HS-27A (cell line): Measurements from ENCODE around the gene DCC.

Source experiments
- DNase-seq: peaks from one replicate; pipeline ENCODE4 v3.0.0-alpha.2; 2012; ENCODE audit warnings: low read depth, missing footprints

DCC gene

GRCh38 chr18:53070788-53071187, 730.8 kb downstream of the DCC start:
- no peak for DNase-seq

- no peak for DNase-seq
Measured at GRCh38 chr18:53080687-53081086, 740.7 kb downstream of the DCC start.

- DNase-seq: no peak
Measured at GRCh38 chr18:53093636-53094035, 753.6 kb downstream of the DCC start.

GRCh38 chr18:53101536-53102105, 761.6 kb downstream of the DCC start:
- no peak for DNase-seq

- no peak for DNase-seq
Measured at GRCh38 chr18:53114441-53114840, 774.4 kb downstream of the DCC start.

- DNase-seq: no peak
Measured at GRCh38 chr18:53115876-53116585, 776.0 kb downstream of the DCC start.

GRCh38 chr18:53117851-53118250, 777.9 kb downstream of the DCC start:
- DNase-seq: no peak

GRCh38 chr18:53126210-53126609, 786.2 kb downstream of the DCC start:
- DNase-seq: no peak

- DNase-seq: no peak
Measured at GRCh38 chr18:53131001-53131400, 791.0 kb downstream of the DCC start.

- DNase-seq: no peak
Measured at GRCh38 chr18:53134711-53135110, 794.7 kb downstream of the DCC start.

- no peak for DNase-seq
Measured at GRCh38 chr18:53135654-53136053, 795.7 kb downstream of the DCC start.

GRCh38 chr18:53139746-53140500, 799.9 kb downstream of the DCC start:
- no peak for DNase-seq

GRCh38 chr18:53142005-53142404, 802.0 kb downstream of the DCC start:
- DNase-seq: no peak

- DNase-seq: no peak
Measured at GRCh38 chr18:53147472-53147871, 807.5 kb downstream of the DCC start.

- no peak for DNase-seq
Measured at GRCh38 chr18:53148123-53148522, 808.1 kb downstream of the DCC start.

GRCh38 chr18:53152476-53152875, 812.5 kb downstream of the DCC start:
- no peak for DNase-seq

GRCh38 chr18:53153281-53153680, 813.3 kb downstream of the DCC start:
- DNase-seq: no peak

GRCh38 chr18:53153800-53154199, 813.8 kb downstream of the DCC start:
- DNase-seq: no peak

- no peak for DNase-seq
Measured at GRCh38 chr18:53165770-53166169, 825.8 kb downstream of the DCC start.

- no peak for DNase-seq
Measured at GRCh38 chr18:53169346-53169745, 829.3 kb downstream of the DCC start.

- no peak for DNase-seq
Measured at GRCh38 chr18:53191634-53192033, 851.6 kb downstream of the DCC start.

GRCh38 chr18:53193870-53194269, 853.9 kb downstream of the DCC start:
- no peak for DNase-seq

- no peak for DNase-seq
Measured at GRCh38 chr18:53219853-53220252, 879.9 kb downstream of the DCC start.
